Activated CD8-positive, alpha-beta memory T cell treated with anti-CD3 and anti-CD28 coated beads, Interleukin-2, amount 10 ng/mL, durations not matched to agents 7 days and 5 days (primary cell): ENCODE results near the gene MIPOL1. TPM values are rescaled to one million over a fixed set of nuclear protein-coding genes. Genes with fewer than 3 reads are reported as not detected.
"Not testable (repeated sequence)": the region's sequence is repeated elsewhere in the genome, so short reads cannot be mapped to it uniquely, and the experiment has no call there.

ENCODE experiments used
- ATAC-seq: fragments of 150-1000 bp; cut with Tn5 transposase; one replicate; pipeline ENCODE4 v1.10.0; 2021; ENCODE audit warnings: moderate library complexity
- CTCF ChIA-PET: fragments of 350-600 bp; sonication (Branson Sonifier 250); formaldehyde crosslinking; loops from one replicate; lab custom pipeline; 2021; ENCODE audit warnings: antibody characterized with exemption; lab: Charles Lee
- DNase-seq: peaks from one replicate; pipeline ENCODE4 v3.0.0-alpha.2; 2020
- H3K27ac Mint-ChIP-seq: one replicate; pipeline ENCODE4 v1.8.0; 2021; ENCODE audit warnings: mild to moderate bottlenecking, mixed read lengths
- H3K27me3 Mint-ChIP-seq: one replicate; pipeline ENCODE4 v1.8.0; 2021; ENCODE audit warnings: mixed read lengths
- H3K36me3 Mint-ChIP-seq: one replicate; pipeline ENCODE4 v1.8.0; 2021; ENCODE audit warnings: mild to moderate bottlenecking, mixed read lengths
- H3K4me1 Mint-ChIP-seq: one replicate; pipeline ENCODE4 v1.8.0; 2021; ENCODE audit warnings: mixed read lengths
- H3K4me3 Mint-ChIP-seq: one replicate; pipeline ENCODE4 v1.8.0; 2021; ENCODE audit warnings: mild to moderate bottlenecking, moderate library complexity, mixed read lengths
- H3K9me3 Mint-ChIP-seq: one replicate; pipeline ENCODE4 v1.8.0; 2022; ENCODE audit warnings: low read depth, mixed read lengths
- total RNA-seq, 2 experiments: library from RNA; stranded (reverse); gene quantifications; one replicate each; pipeline ENCODE4 v1.2.3, GENCODE V29; 2021

The MIPOL1 gene
- total RNA-seq, 2 experiments from 2014 or later: not detected

DNA sequence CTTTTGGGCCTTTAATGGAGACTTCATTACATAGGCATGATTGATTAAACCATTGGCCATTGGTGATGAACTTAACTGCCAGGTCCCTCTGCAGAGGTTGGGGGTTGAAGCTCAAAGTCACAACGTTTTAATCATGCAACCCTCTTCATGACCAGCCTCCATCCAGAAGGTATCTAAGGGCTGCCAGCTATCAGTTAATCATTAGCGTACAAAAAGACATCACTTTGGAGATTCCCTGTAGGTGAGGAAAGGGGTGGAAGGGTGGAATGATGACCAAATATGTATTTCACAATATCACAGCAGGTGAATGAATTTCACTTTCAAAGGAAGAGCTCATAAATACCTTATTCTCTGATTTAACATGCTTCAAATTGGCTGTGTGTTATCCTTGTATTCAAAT, 92.0 kb downstream of the MIPOL1 start:
- no peak for DNase-seq
- Mint-ChIP-seq H3K27me3 (no peaks in the 10 kb centered on the region), H3K4me1 (no peaks in the 10 kb centered on the region), H3K27ac (no peak overlapping the region), H3K36me3 (no peaks in the 10 kb centered on the region), H3K4me3 (no peak overlapping the region), H3K9me3 (peaks cover 5% of the 10 kb centered on the region)
- CTCF ChIA-PET: no interaction called here
- ATAC-seq: no peak

DNA sequence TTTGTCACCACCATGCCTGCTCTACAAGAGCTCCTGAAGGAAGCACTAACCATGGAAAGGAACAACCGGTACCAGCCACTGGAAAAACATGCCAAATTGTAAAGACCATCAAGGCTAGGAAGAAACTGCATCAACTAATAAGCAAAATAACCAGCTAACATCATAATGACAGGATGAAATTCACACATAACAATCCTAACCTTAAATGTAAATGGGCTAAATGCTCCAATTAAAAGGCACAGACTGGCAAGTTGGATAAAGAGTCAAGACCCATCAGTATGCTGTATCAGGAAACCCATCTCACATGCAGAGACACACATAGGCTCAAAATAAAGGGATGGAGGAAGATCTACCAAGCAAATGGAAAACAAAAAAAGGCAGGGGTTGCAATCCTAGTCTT, 97.5 kb downstream of the MIPOL1 start:
- H3K9me3 Mint-ChIP-seq, H3K4me3 Mint-ChIP-seq, CTCF ChIA-PET, H3K27ac Mint-ChIP-seq, H3K36me3 Mint-ChIP-seq, DNase-seq, H3K27me3 Mint-ChIP-seq, H3K4me1 Mint-ChIP-seq, ATAC-seq: not testable (repeated sequence)

DNA sequence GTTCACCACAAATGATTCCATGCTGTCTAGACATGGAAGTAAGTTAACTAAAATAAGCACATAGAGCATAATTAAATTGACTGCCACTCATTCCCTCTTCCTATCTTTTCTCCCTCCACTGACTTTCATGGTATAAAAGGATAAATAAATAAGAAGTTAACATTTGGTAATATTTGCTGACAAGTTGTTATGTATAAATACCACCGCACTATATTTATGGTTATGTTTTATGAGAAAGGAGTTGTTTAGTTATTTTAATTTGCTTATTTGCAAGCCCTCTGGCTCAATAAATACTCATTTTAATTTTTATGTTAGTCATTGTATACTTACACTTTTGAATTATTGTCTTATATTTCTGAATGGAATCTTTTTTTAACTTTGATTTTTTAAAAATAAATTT, 113.5 kb downstream of the MIPOL1 start:
- no peak overlapping the region for H3K4me3 Mint-ChIP-seq
- no peaks in the 10 kb centered on the region for H3K27me3 Mint-ChIP-seq
- H3K36me3 Mint-ChIP-seq: no peaks in the 10 kb centered on the region
- DNase-seq (no peak), ATAC-seq (no peak)
- H3K4me1 Mint-ChIP-seq: no peaks in the 10 kb centered on the region
- H3K27ac Mint-ChIP-seq: no peak overlapping the region
- H3K9me3 Mint-ChIP-seq: peaks cover 15% of the 10 kb centered on the region
- CTCF ChIA-PET: no interaction called here

DNA sequence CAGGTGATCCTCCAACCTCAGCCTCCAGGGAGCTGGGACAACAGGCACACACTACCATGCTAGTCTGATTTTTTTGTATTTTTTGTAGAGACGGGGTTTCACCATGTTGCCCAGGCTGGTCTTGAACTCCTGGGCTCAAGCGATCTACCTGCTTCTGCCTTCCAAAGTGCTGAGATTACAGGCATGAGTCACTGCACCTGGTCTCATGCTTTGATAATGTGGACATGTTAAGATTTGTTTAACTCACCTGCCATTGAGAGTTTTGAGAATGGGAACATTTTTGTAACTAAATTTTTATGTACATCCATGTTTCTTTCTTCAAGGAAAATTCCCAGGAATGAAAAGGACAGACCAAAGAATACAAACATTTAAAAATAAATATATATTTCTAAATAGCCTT, 121.2 kb downstream of the MIPOL1 start:
- Mint-ChIP-seq H3K4me1 (no peaks in the 10 kb centered on the region), H3K4me3 (no peak overlapping the region), H3K27me3 (no peaks in the 10 kb centered on the region), H3K9me3 (peaks cover 10% of the 10 kb centered on the region), H3K36me3 (no peaks in the 10 kb centered on the region), H3K27ac (no peak overlapping the region)
- CTCF ChIA-PET: no interaction called here
- DNase-seq (no peak), ATAC-seq (no peak)

DNA sequence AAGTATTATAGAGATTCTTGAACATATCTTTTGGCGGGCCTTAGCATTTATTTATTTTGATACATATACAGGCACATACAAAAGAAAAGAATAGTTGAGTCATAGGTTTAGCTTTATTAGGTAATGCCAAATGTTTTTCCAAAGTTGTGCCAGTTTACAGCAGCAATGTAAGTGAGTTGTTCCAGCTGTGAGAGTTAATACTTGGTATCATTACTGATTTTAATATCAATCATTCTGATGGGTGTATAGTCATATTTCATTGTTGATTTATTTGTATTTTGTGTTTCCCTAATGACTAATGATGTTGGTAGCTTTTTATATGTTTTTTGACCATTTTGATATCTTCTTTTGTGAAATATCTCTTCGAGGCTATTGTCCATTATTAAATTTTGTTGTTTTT, 122.4 kb downstream of the MIPOL1 start:
- Mint-ChIP-seq H3K4me1 (no peaks in the 10 kb centered on the region), H3K4me3 (no peak overlapping the region), H3K27me3 (no peaks in the 10 kb centered on the region), H3K36me3 (no peaks in the 10 kb centered on the region), H3K27ac (no peak overlapping the region), H3K9me3 (peaks cover 9% of the 10 kb centered on the region)
- no peak for ATAC-seq
- CTCF ChIA-PET: no interaction called here
- DNase-seq: no peak

DNA sequence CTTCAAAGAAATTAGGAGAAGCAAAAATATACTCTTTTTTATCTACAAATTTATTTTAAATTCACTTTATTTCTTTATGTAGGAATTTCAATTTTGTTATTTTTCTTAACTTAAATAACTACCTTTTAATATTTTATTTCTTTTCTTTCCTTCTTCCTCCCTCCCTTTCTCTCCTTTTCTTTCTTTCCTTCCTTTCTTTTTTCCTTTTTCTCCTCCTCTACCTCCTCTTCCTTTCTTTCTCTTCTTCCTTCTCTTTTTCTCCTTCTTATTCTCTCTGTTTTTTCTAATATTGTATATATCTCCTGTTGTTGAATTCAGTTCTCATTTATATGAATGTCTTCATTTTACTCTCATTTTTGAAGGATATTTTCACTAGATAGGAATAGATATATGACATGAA, 127.6 kb downstream of the MIPOL1 start:
- Mint-ChIP-seq H3K4me1 (no peaks in the 10 kb centered on the region), H3K4me3 (no peak overlapping the region), H3K27ac (no peak overlapping the region), H3K9me3 (no peaks in the 10 kb centered on the region), H3K27me3 (no peaks in the 10 kb centered on the region), H3K36me3 (no peaks in the 10 kb centered on the region)
- ATAC-seq (no peak), DNase-seq (no peak)
- CTCF ChIA-PET: no interaction called here

DNA sequence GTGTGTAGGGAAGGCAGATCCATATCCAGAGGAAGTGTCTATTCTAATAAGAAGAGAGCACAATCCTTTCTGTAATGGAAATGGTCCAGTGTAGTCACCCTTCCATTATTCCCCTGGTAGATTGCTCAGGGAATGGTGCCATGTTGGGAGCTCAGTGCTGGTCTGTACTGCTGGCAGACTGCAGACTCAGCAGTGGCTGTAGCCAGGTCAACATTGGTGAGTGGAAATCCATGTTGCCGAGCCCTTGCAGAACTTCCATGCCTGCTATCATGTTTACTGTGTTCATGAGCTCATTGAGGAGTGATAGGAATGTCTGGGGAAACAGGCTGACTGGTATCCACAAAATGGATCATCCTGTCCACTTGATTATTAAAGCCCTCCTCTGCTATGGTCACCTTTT, 128.7 kb downstream of the MIPOL1 start:
- no peak overlapping the region for H3K4me3 Mint-ChIP-seq
- CTCF ChIA-PET: no interaction called here
- H3K27me3 Mint-ChIP-seq: no peaks in the 10 kb centered on the region
- no peak for ATAC-seq
- H3K36me3 Mint-ChIP-seq: no peaks in the 10 kb centered on the region
- no peaks in the 10 kb centered on the region for H3K9me3 Mint-ChIP-seq
- DNase-seq: no peak
- H3K4me1 Mint-ChIP-seq: no peaks in the 10 kb centered on the region
- H3K27ac Mint-ChIP-seq: no peak overlapping the region

DNA sequence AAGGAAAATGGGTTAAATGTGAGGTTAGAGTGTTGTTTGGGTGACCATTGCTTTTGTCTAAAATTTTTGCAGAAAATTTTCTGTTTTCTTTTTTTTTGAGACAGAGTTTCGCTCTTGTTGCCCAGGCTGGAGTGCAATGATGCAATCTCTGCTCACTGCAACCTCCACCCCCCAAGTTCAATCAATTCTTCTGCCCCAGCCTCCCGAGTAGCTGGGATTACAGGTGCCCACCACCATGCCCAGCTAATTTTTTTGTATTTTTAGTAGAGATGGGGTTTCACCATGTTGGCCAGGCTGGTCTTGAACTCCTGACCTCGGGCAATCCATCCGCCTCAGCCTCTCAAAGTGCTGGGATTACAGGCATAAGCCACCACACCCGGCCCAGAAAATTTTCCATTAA, 130.2 kb downstream of the MIPOL1 start:
- DNase-seq, H3K27ac Mint-ChIP-seq, CTCF ChIA-PET, H3K4me3 Mint-ChIP-seq, H3K9me3 Mint-ChIP-seq, H3K36me3 Mint-ChIP-seq, H3K27me3 Mint-ChIP-seq, ATAC-seq, H3K4me1 Mint-ChIP-seq: not testable (repeated sequence)

DNA sequence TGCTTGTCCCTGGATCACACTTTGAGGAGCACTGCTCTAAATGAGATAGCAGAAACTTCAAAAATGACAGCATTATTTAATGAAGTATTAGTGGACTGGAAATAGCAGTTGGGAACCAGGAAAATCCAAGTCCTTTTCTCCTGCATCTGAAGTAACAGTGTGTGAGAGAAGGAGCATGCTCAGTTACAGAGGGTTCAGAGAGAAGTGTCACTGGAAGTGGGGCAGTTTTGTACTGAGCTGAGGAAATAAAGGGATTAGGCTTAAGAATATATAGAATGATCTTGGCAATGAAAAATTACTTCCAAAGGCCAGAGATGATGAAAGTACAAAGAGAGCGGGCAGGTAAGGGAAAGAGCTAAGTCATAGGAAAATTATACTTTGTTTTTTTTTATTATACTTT, 130.9 kb downstream of the MIPOL1 start:
- no peak overlapping the region for H3K4me3 Mint-ChIP-seq
- no peak overlapping the region for H3K27ac Mint-ChIP-seq
- H3K9me3 Mint-ChIP-seq: no peaks in the 10 kb centered on the region
- ATAC-seq (no peak), DNase-seq (no peak)
- no peaks in the 10 kb centered on the region for H3K27me3 Mint-ChIP-seq
- H3K36me3 Mint-ChIP-seq: no peaks in the 10 kb centered on the region
- CTCF ChIA-PET: no interaction called here
- no peaks in the 10 kb centered on the region for H3K4me1 Mint-ChIP-seq

DNA sequence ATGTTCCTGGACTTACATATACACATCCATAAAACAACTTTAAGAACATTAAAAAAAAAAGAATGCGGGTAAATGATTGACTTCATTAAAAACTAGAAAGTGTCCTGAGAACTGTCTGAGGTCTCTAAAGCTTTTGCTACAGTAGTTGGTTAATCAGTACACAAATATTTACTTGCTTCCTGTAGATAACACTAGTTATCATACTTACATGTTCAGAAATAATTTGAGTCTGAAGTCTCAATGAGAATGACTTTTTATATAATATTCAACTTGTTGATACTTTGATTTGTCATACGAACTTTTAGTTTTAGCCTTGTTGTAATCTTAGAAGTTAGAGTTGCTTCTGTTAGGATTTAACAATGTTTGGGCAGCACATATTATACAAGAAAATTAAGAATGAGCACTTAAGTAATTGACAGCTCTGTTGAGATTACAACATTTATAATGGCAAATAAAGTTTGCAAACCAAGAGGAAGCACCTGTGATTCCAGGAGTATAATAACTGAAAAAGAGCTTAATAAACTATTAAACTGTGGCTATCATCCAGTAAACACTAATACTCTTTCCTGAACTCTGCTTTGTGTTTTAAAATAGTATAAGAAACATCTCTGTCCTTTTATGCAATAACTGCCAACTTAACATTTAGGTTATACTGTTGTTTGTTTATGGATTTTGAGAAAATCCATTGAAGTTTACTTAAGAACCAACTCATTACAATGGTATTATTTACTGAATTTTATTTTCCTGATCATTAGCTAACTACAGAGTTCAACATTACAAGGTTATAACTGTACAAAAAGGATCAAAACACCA, 131.7 kb downstream of the MIPOL1 start:
- no peaks in the 10 kb centered on the region for H3K9me3 Mint-ChIP-seq
- H3K27ac Mint-ChIP-seq: no peak overlapping the region
- DNase-seq (no peak), ATAC-seq (no peak)
- no peak overlapping the region for H3K4me3 Mint-ChIP-seq
- H3K36me3 Mint-ChIP-seq: no peaks in the 10 kb centered on the region
- CTCF ChIA-PET: no interaction called here
- H3K27me3 Mint-ChIP-seq: no peaks in the 10 kb centered on the region
- no peaks in the 10 kb centered on the region for H3K4me1 Mint-ChIP-seq

DNA sequence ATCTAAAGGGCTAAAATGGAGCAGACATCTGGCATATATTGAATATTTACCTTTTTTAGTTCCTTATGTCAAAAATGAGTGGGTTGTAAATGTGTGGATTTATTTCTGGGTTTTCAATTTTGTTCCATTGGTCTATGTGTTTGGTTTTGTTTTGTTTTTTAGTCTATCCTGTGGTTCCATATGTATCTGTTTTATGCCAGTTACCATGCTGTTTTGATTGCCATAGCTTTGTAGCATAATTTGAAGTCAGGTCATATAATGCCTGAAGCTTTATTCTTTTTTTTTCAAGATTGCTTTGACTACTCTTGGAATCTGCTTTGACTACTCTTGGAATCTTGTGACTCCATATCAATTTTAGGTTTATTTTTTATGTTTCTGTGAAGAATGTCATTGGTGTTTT, 133.2 kb downstream of the MIPOL1 start:
- CTCF ChIA-PET: no interaction called here
- H3K27me3 Mint-ChIP-seq: no peaks in the 10 kb centered on the region
- no peak overlapping the region for H3K27ac Mint-ChIP-seq
- no peak overlapping the region for H3K4me3 Mint-ChIP-seq
- DNase-seq: no peak
- no peaks in the 10 kb centered on the region for H3K36me3 Mint-ChIP-seq
- H3K9me3 Mint-ChIP-seq: no peaks in the 10 kb centered on the region
- no peak for ATAC-seq
- H3K4me1 Mint-ChIP-seq: no peaks in the 10 kb centered on the region

DNA sequence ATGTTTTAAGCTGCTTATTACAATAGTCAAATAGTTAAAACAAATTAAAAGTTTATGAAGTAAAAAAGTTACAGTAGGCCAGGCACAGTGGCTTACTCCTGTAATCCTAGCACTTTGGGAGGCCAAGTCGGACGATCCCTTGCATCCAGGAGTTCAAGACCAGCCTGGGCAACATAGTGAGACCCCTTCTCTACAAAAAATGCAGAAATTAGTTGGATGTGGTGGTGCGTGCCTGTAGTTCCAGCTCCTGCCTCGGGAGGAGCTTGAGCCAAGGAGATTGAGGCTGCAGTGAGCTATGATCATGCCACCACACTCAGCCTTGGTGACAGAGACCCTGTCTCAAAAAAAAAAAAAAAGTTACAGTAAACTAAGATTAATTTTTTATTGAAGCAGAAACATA, 142.6 kb downstream of the MIPOL1 start:
- Mint-ChIP-seq H3K4me1 (no peaks in the 10 kb centered on the region), H3K27ac (no peak overlapping the region), H3K9me3 (peaks cover 8% of the 10 kb centered on the region), H3K36me3 (no peaks in the 10 kb centered on the region), H3K27me3 (no peaks in the 10 kb centered on the region), H3K4me3 (no peak overlapping the region)
- ATAC-seq: no peak
- CTCF ChIA-PET: no interaction called here
- no peak for DNase-seq

DNA sequence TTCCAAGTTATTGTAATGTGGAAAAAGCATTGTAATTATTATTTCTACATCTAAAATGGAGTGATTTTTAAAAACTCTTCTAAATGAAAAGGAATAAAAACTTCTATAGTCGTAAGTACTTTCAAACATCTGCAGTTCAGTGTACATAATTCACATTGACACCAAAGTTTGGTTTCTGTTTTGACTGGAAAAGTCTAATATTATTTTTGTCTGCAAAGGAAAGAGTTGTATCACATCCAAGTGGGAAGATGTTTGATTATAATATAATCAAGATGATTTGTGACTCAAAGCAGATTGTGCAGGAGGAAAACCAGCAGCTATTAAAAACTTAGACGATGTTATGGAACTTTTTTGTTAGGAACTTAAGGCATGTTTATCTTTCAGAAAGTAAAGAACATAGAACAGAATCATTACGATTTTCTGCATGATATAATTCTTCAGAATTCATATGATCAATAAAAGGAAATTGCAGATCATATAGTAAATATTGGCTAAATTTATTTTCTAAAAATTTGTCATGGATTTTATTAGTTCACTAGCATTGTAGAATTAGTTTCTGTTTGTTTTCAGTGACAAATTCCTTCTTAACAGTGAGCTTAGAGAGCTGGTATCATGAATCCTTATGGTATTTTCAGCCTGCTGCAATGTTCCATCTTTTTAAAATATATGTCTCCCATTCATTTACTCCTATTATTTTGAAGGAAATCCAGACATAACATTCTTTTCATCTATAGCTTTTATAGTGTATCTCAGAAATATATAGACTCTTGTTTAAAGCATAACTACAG, 145.8 kb downstream of the MIPOL1 start:
- DNase-seq: no peak
- H3K27ac Mint-ChIP-seq: no peak overlapping the region
- no peaks in the 10 kb centered on the region for H3K4me1 Mint-ChIP-seq
- H3K27me3 Mint-ChIP-seq: no peaks in the 10 kb centered on the region
- H3K9me3 Mint-ChIP-seq: peaks cover 6% of the 10 kb centered on the region
- ATAC-seq: no peak
- no peak overlapping the region for H3K4me3 Mint-ChIP-seq
- CTCF ChIA-PET: no interaction called here
- H3K36me3 Mint-ChIP-seq: no peaks in the 10 kb centered on the region

DNA sequence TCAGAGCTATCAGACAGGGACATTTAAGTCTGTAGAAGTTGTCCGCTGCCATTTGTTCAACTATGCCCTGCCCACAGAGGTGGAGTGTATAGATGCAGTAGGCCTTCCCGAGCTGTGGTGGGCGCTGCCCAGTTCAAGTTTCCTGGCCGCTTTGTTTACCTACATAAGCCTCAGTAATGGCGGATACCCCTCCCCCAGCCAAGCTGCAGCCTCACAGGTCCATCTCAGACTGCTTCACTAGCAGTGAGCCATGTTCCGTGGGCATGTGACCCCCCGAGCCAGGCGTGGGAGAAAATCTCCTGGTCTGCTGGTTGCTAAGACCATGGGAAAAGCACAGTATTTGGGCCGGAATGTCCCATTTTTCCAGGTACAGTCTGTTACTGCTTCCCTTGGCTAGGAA, 165.9 kb downstream of the MIPOL1 start:
- ATAC-seq (no peak), DNase-seq (no peak)
- no peak overlapping the region for H3K27ac Mint-ChIP-seq
- no peaks in the 10 kb centered on the region for H3K27me3 Mint-ChIP-seq
- H3K4me1 Mint-ChIP-seq: no peaks in the 10 kb centered on the region
- CTCF ChIA-PET: no interaction called here
- H3K36me3 Mint-ChIP-seq: no peaks in the 10 kb centered on the region
- H3K4me3 Mint-ChIP-seq: no peak overlapping the region
- peaks cover 5% of the 10 kb centered on the region for H3K9me3 Mint-ChIP-seq
